CD14-positive monocyte (primary cell): ENCODE results near the gene CCDC69. TPM values are rescaled to one million over a fixed set of nuclear protein-coding genes. Genes with fewer than 3 reads are reported as not detected.
"Not testable (repeated sequence)": the region's sequence is repeated elsewhere in the genome, so short reads cannot be mapped to it uniquely, and the experiment has no call there.

Source experiments
- DNase-seq, 3 donors: peaks; one replicate each; pipeline ENCODE4 v3.0.0-alpha.2; 2011 to 2022
- H2AFZ ChIP-seq: 2 replicates; pipeline ENCODE4 v1.6.0; 2012; ENCODE audit warnings: mild to moderate bottlenecking, low read depth, low read length, inconsistent platforms; ENCODE audit not compliant: insufficient read depth, poor library complexity, severe bottlenecking
- H3K27ac ChIP-seq, 2 donors: 1 replicate in 1 of 2; 2 replicates in 1 of 2; pipeline ENCODE4 v1.5.1; 2012 to 2013; ENCODE audit warnings: low read length in 2 of 2, control low read depth in 1 of 2, inconsistent platforms in 1 of 2, low read depth in 1 of 2, mild to moderate bottlenecking in 1 of 2
- H3K27me3 ChIP-seq, 2 donors: one replicate each; pipeline versions ENCODE4 v1.6.0 to v1.6.1; 2011 to 2013; ENCODE audit warnings: low read length in 2 of 2; ENCODE audit not compliant: control insufficient read depth in 2 of 2, insufficient read depth in 2 of 2
- H3K36me3 ChIP-seq, 2 donors: replicated peaks in 1 of 2; 1 replicate in 1 of 2; 2 replicates in 1 of 2; pipeline versions ENCODE4 v1.5.1 to v1.6.1; 2012 to 2013; ENCODE audit warnings: low read length in 2 of 2, control low read depth in 1 of 2, inconsistent platforms in 1 of 2, mild to moderate bottlenecking in 1 of 2; ENCODE audit not compliant: insufficient read depth in 2 of 2, control insufficient read depth in 1 of 2
- H3K4me1 ChIP-seq, 2 donors: 1 replicate in 1 of 2; 2 replicates in 1 of 2; pipeline versions ENCODE4 v1.5.1 to v1.6.1; 2012 to 2013; ENCODE audit warnings: low read length in 2 of 2, control low read depth in 1 of 2, inconsistent platforms in 1 of 2, mild to moderate bottlenecking in 1 of 2, moderate library complexity in 1 of 2; ENCODE audit not compliant: insufficient read depth in 2 of 2, control insufficient read depth in 1 of 2
- H3K4me2 ChIP-seq: replicated peaks from 2 replicates; pipeline ENCODE3; 2012; ENCODE audit warnings: low read length, moderate library complexity, mild to moderate bottlenecking; ENCODE audit not compliant: poor library complexity, severe bottlenecking; ENCODE audit errors: extremely low read depth
- H3K4me3 ChIP-seq, 3 experiments: fragments of 200-600 bp in 1 of 3; sonication (generic) in 1 of 3; replicated peaks in 1 of 3; 1 replicate in 2 of 3; 2 replicates in 1 of 3; pipeline ENCODE4 v1.5.1; 2011 to 2013; ENCODE audit warnings: low read length in 3 of 3, mild to moderate bottlenecking in 3 of 3, control low read depth in 2 of 3, low read depth in 2 of 3, inconsistent platforms in 1 of 3, moderate library complexity in 1 of 3
- H3K79me2 ChIP-seq: 2 replicates; pipeline ENCODE4 v1.6.0; 2012; ENCODE audit warnings: mild to moderate bottlenecking, control low read depth, inconsistent platforms, low read length, moderate library complexity; ENCODE audit not compliant: insufficient read depth
- H3K9ac ChIP-seq: 2 replicates; pipeline ENCODE4 v1.6.0; 2017; ENCODE audit warnings: low read length, mild to moderate bottlenecking; ENCODE audit not compliant: insufficient read depth, poor library complexity, severe bottlenecking
- H3K9me3 ChIP-seq, 2 donors: replicated peaks in 1 of 2; 1 replicate in 1 of 2; 2 replicates in 1 of 2; pipeline versions ENCODE4 v1.5.1 to v1.6.1; 2012 to 2013; ENCODE audit warnings: low read length in 2 of 2, control low read depth in 1 of 2; ENCODE audit not compliant: control insufficient read depth in 1 of 2, insufficient read depth in 1 of 2
- H4K20me1 ChIP-seq: 2 replicates; pipeline ENCODE4 v1.6.0; 2012; ENCODE audit warnings: mild to moderate bottlenecking, low read length, control low read depth, moderate library complexity; ENCODE audit not compliant: insufficient read depth
- H3K27ac Mint-ChIP-seq, 7 donors: one replicate each; pipeline ENCODE4 v1.8.0; 2020; ENCODE audit warnings: mild to moderate bottlenecking in 7 of 7, mixed read lengths in 7 of 7, moderate library complexity in 6 of 7, inconsistent platforms in 2 of 7
- H3K27me3 Mint-ChIP-seq, 3 donors: one replicate each; pipeline ENCODE4 v1.8.0; 2021 to 2022; ENCODE audit warnings: low read depth in 3 of 3, mild to moderate bottlenecking in 3 of 3, mixed read lengths in 3 of 3, moderate library complexity in 3 of 3, inconsistent platforms in 1 of 3
- H3K36me3 Mint-ChIP-seq, 2 donors: one replicate each; pipeline ENCODE4 v1.8.0; 2020; ENCODE audit warnings: mixed read lengths in 2 of 2, inconsistent platforms in 1 of 2, mild to moderate bottlenecking in 1 of 2
- H3K4me1 Mint-ChIP-seq: one replicate; pipeline ENCODE4 v1.8.0; 2020; ENCODE audit warnings: mild to moderate bottlenecking, mixed read lengths
- H3K4me3 Mint-ChIP-seq, 2 donors: one replicate each; pipeline ENCODE4 v1.8.0; 2020; ENCODE audit warnings: mild to moderate bottlenecking in 2 of 2, mixed read lengths in 2 of 2, moderate library complexity in 1 of 2
- H3K9me3 Mint-ChIP-seq, 7 donors: one replicate each; pipeline ENCODE4 v1.8.0; 2020 to 2022; ENCODE audit warnings: mixed read lengths in 7 of 7, mild to moderate bottlenecking in 6 of 7, moderate library complexity in 6 of 7, inconsistent platforms in 2 of 7
- CTCF ChIP-seq: fragments of 200-600 bp; IDR thresholded peaks from one replicate; pipeline ENCODE4 v1.8.0; 2022; ENCODE audit warnings: antibody characterized with exemption, mild to moderate bottlenecking
- WGBS: methylation state at CpG from one replicate; pipeline ENCODE4 v1.1.5; 2013; ENCODE audit warnings: missing lambda C conversion rate; ENCODE audit not compliant: insufficient coverage; 5-methylcytosine and 5-hydroxymethylcytosine counted together
- intact Hi-C, 2 donors: fragments of 100-400 bp; cut with micrococcal nuclease; formaldehyde crosslinking; loops; one replicate each; pipeline versions ENCODE4 v1.15.0 to v1.15.1; 2023
- polyA plus RNA-seq, 3 donors: library from polyadenylated mRNA; depleted of rRNA in 1 of 3; unstranded in 2 of 3; stranded (reverse) in 1 of 3; fragments of 300-500 nt in 2 of 3; fragments of >200 nt in 1 of 3; fragmentation: Illumina TruSeq in 2 of 3; gene quantifications; 1 replicate in 2 of 3; 2 replicates in 1 of 3; pipeline ENCODE4 v1.2.3, GENCODE V29; 2012 to 2021

The CCDC69 gene
- polyA plus RNA-seq, 3 donors = 68.4 to 176 (median 84.1) TPM

GRCh38 chr5:151198861-151199260, 25.0 kb downstream of the CCDC69 start:
- peaks cover 56 to 74% of the 10 kb centered on the region in 2 donors for H3K36me3 ChIP-seq
- TF ChIP-seq CTCF = no peak
- H3K4me2 ChIP-seq = no peak overlapping the region
- peak overlapping the region in 3 of 7 donors; percentile 50 to 74 (median 73) for H3K27ac Mint-ChIP-seq
- no peak for DNase-seq
- H3K27ac ChIP-seq = no peak overlapping the region
- 80% methylated on average over 1 of the region's 5 CpGs for WGBS
- peaks cover 12% of the 10 kb centered on the region for H3K79me2 ChIP-seq
- H3K27me3 ChIP-seq = no peaks in the 10 kb centered on the region
- H3K9me3 ChIP-seq = no peaks in the 10 kb centered on the region
- H3K9ac ChIP-seq = no peak overlapping the region
- H3K4me3 Mint-ChIP-seq = no peak overlapping the region
- H3K36me3 Mint-ChIP-seq = peaks cover 73 to 86% of the 10 kb centered on the region in 2 donors
- no peaks in the 10 kb centered on the region for H3K9me3 Mint-ChIP-seq
- peaks cover 27% of the 10 kb centered on the region for H4K20me1 ChIP-seq
- H3K27me3 Mint-ChIP-seq = peaks cover 0 to 3% (median 1%) of the 10 kb centered on the region in 3 donors
- H3K4me3 ChIP-seq = no peak overlapping the region
- intact Hi-C loops = loop anchor here in 1 of 2 donors (5.0 kb wide), 1 partner anchor 33 kb away; no protein-coding TSS in a partner anchor
- peaks cover 36 to 42% of the 10 kb centered on the region in 2 donors for H3K4me1 ChIP-seq
- H3K4me1 Mint-ChIP-seq = peaks cover 41% of the 10 kb centered on the region
- no peak overlapping the region for H2AFZ ChIP-seq

GRCh38 chr5:151197291-151197600, 26.6 kb downstream of the CCDC69 start:
- intact Hi-C loops = loop anchor here in 1 of 2 donors (5.0 kb wide), 1 partner anchor 35 kb away; no protein-coding TSS in a partner anchor
- 100% methylated on average over 5 of the region's 9 CpGs for WGBS
- H3K4me2 ChIP-seq, H3K4me3 ChIP-seq, H3K9me3 ChIP-seq, H3K27me3 Mint-ChIP-seq, H2AFZ ChIP-seq, H3K9me3 Mint-ChIP-seq, DNase-seq, H3K4me3 Mint-ChIP-seq, H3K27me3 ChIP-seq, H3K9ac ChIP-seq: not testable (repeated sequence)
- H3K36me3 Mint-ChIP-seq = peaks cover 75 to 92% of the 10 kb centered on the region in 2 donors
- H3K27ac ChIP-seq = peak overlapping the region in 1 of 2 donors; percentile 65
- peak overlapping the region; percentile 45 to 91 (median 86) for H3K27ac Mint-ChIP-seq
- H3K36me3 ChIP-seq = peaks cover 63 to 80% of the 10 kb centered on the region in 2 donors
- peaks cover 27 to 32% of the 10 kb centered on the region in 2 donors for H3K4me1 ChIP-seq
- peaks cover 26% of the 10 kb centered on the region for H3K79me2 ChIP-seq
- peaks cover 30% of the 10 kb centered on the region for H4K20me1 ChIP-seq
- peaks cover 40% of the 10 kb centered on the region for H3K4me1 Mint-ChIP-seq
